Embryonic facial prominence (tissue), 1 donor: ENCODE measurements around the gene CCDC71L.

Source experiments
- DNase-seq: peaks from one replicate; pipeline ENCODE4 v3.0.0-alpha.2; 2016; ENCODE audit errors: extremely low spot score

CCDC71L gene

DNA sequence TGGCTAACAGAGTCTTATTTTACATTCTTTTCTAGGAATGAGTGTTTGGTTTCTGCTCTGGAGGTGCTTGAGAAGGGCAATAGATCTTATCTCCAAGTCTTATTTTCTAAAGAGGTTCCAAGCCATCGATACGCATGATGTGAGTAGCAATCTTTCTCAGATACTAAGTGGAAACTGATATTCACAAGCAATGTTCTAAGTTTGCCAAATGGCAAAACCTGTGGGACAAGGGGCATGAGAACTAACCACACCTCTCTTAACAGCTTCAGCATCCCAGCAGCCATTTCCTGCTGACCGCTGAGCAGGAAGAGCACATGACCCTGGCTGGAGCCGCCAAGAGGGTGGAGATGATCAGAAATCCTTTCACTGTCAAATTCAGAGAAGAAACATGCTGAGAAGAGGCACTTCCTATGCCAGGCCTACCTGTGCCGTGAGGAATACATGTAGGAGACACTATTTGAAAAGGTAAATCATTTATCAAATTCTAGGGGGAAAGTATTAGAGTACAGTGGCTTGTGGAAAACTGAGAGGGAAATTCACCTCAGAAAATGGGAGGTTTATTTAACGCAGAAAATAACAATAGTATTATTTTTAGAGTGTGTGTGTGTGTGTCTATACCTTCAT lies 35.2 kb downstream of the CCDC71L start:
- no peak for DNase-seq

DNA sequence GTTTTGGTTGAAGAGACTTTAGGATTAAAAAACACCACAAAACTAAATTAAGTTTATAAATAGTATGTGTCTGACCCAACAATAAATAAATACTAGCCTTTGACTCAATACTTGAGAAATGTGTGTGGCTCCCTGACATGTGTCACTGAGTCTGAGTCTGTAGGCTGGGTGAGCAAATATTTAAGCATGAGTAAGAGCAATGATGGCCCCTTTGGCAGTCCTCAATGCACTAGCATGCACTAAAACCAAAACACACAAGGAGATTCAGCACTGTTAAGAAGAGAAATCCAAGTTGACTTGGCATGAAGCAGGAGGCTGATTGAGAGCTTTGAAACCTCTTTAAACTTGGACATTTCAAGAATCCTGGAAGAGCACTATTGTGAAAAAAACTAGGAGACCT lies 37.1 kb downstream of the CCDC71L start:
- no peak for DNase-seq

DNA sequence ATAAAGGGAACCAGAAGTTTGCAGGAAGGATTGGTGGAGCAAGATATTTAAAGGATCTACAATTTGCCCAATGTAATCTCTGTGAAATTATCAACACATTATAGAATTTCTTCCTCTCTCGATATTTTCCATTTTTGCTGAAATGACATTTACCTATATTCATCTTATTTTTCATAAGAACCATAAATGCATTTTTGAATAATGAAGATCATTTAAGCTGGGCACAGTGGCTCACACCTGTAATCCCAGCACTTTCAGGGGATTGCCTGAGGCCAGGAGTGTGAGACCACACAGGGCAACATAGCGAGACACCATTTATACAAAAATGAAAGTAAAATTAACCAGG lies 37.7 kb downstream of the CCDC71L start:
- no peak for DNase-seq

DNA sequence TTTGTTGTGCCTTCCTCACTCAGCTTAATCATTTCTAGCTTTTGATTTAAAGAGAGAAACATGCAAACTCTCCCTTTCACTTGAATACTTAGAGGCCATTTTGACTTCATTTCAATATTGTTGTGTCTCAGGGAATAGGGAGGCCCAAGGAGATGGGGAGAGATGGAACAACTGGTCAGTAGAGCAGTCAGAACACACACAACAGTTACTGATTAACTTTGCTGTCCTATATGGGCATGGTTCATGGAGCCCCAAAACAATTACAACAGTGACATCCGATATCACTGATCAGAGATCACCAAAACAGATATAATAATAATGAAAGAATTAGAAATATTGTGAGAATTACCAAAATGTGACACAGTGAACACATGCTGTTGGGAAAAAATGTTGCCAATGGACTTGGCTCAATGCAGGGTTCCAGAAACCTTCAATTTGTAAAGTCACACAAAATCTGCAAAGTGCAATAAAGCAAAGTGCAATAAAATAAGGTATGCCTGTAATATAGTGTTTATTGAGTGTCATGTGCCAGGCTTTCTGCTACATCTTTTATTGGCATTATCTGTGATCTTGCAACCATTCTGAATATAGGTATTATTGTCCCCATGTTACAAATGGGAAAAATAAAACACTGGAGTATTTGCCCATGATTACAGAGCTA lies 38.2 kb downstream of the CCDC71L start:
- no peak for DNase-seq

DNA sequence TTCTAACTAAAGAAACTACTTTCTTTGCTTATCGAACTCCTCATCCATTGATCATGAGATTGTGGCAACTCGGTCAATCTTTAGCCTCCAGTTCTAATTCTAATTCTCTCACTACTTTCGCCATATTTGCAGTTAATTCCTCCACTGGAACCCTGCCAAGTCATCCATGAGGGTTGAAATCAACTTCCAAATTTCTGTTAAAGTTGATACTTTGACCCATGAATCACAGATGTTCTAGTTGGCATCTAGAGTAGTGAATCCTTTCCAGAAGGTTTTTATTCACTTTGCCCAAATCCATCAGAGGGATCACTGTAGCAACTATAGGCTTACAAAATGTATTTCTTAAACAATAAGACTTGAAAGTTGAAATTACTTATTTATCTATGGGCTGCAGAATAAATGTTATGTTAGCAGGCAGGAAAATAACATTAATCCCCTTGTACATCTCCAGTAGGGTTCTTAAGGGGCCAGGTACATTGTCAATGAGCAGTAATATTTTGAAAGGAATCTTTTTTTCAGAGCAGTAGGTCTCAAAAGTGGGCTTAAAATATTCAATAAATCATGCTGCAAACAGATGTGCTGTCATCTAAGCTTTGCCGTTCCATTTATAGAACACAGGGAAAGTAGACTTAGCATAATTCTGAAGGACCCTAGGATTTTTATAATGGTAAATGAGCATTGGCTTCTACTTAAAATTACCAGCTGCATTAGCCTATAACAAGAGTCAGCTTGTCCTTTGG lies 39.4 kb downstream of the CCDC71L start:
- no peak for DNase-seq

DNA sequence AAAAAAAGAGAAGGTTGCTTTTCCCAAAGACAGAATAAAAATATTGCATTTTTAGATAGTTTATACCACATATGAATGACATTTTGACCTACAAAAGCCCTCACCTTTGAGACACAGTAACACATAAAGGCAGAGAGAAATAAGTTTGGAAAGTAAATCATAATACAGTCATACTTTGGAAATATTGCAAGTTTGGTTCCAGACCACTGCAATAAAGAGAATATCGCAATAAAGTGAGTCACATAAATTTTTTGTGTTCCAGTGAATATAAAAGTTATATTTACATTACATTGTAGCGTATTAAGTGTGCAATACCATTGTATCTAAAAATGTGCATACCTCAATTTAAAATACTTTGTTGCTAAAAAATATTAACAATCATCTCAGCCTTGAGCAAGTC lies 40.3 kb downstream of the CCDC71L start:
- no peak for DNase-seq

DNA sequence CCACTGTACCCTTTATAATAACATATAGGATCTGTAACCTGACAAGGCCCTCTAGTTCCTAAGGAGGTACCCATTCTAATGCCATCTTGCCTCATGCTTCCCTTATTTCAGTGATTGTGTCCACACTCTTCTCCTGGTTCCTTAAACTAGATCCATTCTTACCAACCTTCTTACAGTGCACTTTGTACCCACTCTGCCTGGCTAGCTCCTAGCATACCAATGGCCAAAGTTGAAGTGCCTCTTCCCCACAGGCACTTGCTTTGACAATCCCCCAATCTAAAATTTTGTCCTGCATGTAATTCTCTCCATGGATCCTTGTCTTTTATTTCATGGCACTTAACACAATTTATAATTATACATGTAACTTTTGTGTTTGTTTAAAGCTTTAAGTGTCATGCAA lies 40.9 kb downstream of the CCDC71L start:
- DNase-seq: no peak

DNA sequence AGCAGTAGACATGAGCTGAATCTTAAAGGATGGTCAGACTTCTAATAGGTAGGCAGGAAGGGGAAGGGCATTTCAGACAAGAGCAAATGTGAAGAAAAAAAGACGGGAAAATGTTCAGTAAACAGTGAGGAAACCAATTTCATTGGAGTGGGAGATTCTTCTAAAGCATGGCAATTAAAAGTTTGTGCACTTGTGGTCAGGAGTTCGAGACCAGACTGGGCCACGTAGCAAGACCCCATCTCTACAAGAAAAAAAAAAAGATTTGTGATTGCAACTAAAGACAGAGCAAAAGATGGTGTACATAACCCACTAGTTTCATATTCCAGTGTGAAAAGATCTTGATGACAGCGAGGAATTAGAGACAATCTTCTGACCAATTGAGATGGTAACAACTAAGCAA lies 41.7 kb downstream of the CCDC71L start:
- no peak for DNase-seq

DNA sequence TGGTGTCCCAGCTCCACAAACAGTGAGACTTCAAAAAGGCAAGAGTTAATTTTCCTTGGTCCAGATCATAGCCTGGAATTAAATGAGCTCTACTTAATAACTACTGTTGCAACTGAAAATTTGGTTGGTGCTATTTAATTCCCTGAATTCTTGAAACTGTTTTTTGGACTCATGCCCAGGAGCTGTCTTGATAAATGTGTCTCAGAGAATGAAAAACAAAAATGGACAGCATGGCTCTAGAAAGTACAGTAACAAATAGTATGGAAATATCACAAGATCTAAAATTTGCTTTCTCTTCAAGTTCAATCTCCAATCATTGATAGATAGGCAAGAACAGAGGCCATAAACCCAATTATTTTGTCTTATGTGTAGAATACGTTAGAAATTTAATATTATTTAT lies 42.5 kb downstream of the CCDC71L start:
- DNase-seq: no peak

DNA sequence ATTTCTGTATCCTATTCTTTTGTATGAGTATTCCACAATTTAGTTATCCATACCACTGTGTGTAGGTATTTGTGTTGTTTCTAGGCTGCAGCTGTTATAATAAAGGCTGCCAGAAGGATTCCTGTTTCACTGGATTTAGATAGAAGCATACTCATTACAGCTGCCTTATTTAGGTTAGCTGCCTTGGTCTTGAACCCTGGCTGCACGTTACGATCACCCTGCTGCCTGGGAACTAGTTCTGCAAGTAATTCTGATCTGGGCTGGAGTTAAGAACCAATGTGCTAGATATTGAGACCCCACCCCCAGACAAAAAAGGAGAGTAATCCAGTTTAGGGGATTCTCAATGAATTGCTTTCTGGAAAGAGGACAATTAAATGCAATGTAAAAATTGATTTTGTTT lies 43.1 kb downstream of the CCDC71L start:
- DNase-seq: no peak

DNA sequence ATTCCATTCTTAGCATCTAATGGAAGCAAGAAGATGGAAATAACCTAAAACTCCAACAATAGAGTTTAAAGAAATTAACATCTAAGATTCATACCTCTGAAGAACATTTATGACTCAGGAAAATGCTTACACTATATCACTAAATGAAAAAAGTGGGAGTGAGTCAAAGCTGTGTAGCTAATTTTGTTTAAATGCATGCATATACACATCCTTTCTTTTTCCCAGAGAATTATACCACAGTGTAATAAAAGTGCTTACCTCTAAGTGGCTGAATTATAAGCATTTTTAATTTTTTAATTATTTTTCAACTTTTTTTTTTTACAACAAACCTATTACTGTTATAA lies 44.3 kb downstream of the CCDC71L start:
- DNase-seq: no peak

DNA sequence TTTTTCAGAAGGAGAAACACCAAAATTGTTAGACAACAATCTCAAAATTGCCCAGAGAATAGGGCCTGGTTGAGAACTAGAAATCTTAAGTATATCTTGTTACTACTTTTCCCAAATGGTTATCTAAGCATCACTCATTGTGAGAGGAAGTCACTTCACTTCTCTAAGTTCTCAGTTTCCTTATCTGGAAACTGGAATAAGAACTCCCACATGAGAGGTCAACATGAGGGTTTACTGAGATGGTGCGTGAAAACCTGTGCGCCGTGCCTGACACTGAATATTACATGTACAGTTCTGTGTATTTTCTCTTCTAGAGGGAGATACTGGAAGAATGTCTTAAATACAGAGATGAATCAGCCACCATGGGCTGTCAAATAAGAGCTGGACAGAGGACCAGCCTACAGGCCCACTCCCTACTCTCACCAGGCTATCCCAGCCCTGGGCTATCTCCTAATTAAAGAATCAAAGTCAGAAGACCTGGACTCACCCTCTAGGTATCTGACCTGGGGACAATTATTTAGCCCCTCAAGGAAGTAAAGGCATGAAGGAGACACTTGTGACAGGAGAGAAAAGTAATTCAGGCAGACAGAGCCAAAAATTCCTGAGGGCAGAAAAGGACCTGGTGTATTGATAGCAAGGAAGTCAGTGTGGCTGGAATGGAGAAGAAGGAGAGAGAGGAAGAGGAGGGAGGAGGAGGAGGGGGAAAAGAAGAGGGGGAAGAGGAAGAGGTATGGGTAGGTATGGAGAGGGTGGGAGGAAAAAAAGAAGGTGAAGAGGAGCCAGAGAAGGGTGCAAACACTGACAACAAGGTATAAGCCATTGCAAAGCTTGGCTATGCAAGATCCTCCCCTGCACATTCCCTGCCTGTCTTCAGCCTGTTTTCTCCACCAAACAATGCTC lies 44.9 kb downstream of the CCDC71L start:
- DNase-seq: no peak

DNA sequence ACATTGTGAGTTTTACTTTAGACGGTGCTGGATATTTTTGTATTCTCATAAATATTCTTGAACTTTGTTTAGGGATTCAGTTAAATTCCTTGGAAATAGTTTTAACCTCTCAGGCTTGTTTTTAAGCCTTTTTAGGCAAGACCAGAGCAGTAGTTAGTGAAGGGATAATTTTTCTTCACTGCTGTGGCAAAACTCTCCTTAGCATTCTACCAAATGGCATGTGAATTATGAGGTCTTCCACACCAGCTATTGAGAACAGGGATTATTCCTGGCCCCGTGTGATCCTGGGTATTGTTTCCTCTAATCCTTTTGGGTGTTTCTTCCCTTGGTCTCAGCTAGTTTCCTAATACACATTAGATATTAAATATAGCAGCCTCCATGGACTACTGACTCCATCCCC lies 46.2 kb downstream of the CCDC71L start:
- no peak for DNase-seq

DNA sequence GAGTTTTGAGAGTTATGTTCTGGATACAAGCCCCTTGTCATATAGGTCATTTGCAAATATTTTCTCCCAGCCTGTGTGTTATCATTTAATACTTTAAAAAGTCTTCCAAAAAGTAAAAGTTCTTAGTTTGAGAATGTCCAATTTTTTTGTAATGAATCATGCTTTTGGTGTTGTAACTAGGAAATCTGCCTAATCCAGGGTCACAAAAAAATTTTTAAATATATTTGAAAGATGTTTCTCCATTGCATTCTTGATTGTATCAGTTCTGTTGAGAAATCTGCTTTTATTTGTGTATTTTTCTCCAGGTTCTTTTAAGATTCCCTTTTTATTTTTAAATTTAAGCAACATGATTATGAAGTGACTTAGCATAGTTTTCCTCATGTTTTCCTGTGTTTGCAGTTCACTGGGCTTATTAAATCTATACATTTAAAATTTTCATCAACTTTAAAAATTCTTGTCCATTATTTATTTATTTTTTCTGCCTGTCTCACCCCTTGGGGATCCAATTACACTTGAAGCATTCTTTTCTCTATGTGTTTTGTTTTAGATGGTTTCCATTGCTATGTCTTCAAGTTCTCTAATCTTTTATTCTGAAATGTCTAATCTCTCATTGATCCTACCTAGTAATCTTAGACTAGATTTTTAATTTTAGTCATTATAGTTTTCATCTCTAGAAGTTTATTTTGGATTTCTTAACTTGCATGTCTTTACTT lies 47.0 kb downstream of the CCDC71L start:
- DNase-seq: no peak

DNA sequence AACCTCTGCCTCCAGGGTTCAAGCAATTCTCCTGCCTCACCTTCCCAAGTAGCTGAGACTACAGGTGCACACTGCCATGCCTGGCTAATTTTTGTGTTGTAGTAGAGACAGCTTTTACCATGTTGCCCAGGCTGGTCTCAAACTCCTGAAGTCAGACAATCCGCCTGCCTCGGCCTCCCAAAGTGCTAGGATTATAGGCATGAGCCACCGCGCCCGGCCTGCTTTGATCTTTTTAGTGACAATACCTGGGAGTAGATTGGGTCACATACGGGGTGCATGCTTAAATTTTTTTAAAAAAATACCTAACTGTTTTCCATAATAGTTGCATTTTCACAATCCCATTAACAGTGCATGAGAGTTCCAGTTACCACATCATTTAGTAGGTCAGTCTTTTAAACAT lies 47.7 kb downstream of the CCDC71L start:
- DNase-seq: no peak

DNA sequence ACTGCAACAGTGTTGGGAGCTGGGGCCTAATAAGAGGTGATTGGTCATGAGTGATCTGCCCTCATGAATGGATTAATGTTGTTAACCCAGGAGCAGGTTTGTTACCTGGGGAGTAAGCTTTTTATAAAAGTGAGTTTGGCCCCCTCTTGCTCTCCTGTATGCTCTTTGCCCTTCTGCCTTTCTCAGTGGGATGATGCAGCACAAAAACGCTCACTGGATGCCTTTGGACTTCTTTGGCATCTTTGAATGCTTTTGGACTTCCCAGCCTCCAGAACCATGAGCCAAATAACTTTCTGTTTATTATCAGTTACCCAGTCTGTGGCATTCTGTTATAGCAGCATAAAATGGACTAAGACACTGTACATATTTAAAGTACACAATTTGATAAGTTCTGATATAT lies 48.5 kb downstream of the CCDC71L start:
- no peak for DNase-seq

DNA sequence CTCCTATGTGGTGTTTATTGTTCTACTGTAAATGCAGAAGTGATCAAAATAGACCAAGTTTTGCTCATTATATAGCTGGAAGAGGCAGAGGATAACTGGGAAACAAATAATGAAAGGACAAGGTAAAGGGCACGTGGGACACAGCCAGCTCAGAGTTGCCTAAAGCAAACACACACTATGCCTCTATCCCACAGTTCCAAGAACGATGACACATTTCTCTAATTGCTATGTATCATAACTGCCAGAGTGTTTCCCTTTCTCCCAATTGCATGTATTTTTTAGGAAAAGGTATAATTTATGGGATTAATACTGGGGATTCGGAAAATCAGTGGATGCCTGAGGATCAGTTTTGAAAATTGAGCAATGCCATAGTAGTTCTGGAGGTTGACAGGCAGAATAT lies 49.0 kb downstream of the CCDC71L start:
- DNase-seq: no peak

DNA sequence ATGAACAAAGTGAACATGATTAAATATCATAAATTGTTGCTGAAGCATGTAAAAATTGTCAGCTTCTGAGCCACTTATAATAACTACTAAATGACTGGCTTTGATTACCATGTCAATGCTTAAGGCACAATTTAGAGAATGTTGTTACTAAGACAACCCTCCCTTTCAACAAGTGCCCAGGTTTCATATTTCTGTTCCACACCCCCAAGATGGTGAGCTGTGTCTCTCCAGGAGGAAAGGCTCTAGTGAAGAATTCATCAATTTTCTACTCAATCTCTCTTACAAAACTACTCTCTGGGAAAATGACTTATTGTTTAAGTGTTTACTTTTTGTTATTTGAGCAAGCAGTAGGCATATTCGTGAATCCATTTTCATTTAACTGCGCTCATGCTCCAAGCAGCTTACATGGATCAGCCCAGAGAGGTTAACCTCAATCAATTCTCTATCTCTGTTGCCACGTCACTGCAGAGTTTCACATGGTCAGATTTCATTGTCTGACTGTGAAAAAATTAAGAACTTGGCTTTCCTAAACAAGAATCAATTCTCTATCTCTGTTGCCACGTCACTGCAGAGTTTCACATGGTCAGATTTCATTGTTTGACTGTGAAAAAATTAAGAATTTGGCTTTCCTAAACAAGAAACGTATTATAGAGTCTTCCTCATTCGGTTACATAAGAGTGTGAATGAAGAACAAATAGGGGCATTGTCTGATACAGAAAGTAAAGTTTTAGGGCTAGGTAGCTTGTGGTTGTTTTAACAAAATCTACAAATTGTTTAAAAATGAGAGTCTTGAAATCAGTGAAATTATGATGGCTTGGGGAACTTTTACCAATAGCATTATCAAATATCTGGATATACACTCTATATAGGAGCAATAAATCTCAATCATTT lies 49.7 kb downstream of the CCDC71L start:
- DNase-seq: no peak

DNA sequence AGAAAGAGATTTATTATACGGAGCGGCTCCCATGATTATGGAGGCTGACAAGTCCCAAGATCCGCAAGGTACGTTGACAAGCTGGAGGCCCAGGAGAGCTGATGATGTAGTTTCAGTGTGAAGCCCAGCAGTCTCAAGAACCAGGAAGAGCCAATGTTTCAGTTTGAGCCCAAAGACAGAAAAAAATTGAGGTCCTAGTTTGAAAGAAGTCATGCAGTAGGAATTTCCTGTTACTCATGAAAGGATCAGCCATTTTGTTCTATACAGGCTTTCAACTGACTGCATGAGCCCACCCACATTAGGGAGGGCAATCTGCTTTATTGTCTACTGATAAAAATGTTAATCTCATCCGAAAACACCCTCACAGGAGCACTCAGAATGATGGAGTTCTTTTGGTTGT lies 51.5 kb downstream of the CCDC71L start:
- DNase-seq: no peak

DNA sequence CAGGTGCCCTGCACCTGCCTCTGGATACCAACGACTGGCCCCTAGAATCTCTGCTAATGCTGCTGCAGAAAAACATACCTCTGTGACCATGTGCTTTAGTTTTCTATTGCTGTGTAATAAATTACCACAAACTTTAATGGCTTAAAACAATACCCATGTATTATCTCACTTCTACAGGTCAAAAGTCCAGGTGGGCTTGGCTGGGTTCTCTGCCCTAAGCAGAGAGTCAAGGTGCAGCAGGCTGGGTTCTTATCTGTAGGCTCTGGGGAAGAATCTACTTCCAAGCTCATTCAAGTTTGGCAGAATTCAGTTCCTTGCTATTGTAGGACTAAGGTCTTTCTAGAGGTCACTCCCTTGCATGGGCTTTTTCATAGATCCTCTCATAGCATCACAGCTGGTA lies 52.3 kb downstream of the CCDC71L start:
- no peak for DNase-seq
